Erythroblast (primary cell): ENCODE data around the gene NFX1.
"Not testable (repeated sequence)": the region's sequence is repeated elsewhere in the genome, so short reads cannot be mapped to it uniquely, and the experiment has no call there.

ENCODE experiments used
- GATA1 ChIP-seq: IDR thresholded peaks from 2 replicates; pipeline ENCODE4 v1.6.1; 2011; ENCODE audit warnings: low read depth, mild to moderate bottlenecking, control low read depth, low read length, moderate library complexity
- POLR2A ChIP-seq: IDR thresholded peaks from 2 replicates; pipeline ENCODE4 v1.6.1; 2011; ENCODE audit warnings: mild to moderate bottlenecking, low read length

DNA sequence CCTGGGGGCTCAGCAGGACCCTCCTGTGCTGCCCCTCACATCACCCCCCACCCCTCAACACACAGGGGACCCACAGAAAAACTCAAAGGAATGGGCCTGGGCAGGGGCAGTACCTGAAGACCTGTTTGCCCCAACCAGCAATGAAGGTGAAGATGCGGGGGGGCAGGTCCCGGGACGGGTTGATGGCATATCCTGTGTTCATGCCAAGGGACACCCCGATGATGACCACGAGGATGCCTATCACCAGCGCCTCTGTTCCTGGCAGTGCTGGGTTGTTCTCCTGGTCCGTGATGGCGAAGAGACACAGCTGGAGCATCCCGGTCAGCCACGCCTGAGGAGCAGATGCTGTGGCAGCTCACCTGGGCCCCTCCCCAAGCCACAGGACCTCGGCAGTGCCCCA, 95.2 kb downstream of the NFX1 start:
- not testable (repeated sequence) for TF ChIP-seq POLR2A, GATA1
